Mesendoderm (in vitro differentiated cells): ENCODE results near the gene CLEC18C.
"Not testable (repeated sequence)": the region's sequence is repeated elsewhere in the genome, so short reads cannot be mapped to it uniquely, and the experiment has no call there.

Experiments
- DNase-seq: peaks from one replicate; pipeline ENCODE4 v3.0.0; 2013
- H2AK5ac ChIP-seq: 2 replicates; pipeline ENCODE4 v1.6.1; 2013; ENCODE audit warnings: low read length, inconsistent platforms
- H2BK120ac ChIP-seq: 2 replicates; pipeline ENCODE4 v1.6.1; 2013; ENCODE audit warnings: low read depth, mild to moderate bottlenecking, low read length, moderate library complexity, mixed read lengths
- H2BK15ac ChIP-seq: replicated peaks from 2 replicates; pipeline ENCODE4 v1.6.1; 2013; ENCODE audit warnings: low read depth, mild to moderate bottlenecking, moderate library complexity
- H2BK5ac ChIP-seq: 2 replicates; pipeline ENCODE4 v1.6.1; 2013; ENCODE audit warnings: low read length, inconsistent platforms
- H3K18ac ChIP-seq: 2 replicates; pipeline ENCODE4 v1.6.1; 2013; ENCODE audit warnings: mild to moderate bottlenecking, low read length, mixed read lengths
- H3K23ac ChIP-seq: one replicate; pipeline ENCODE4 v1.6.1; 2013; ENCODE audit warnings: low read length
- H3K27ac ChIP-seq: 2 replicates; pipeline ENCODE4 v1.5.1; 2013; ENCODE audit warnings: low read depth, mild to moderate bottlenecking, inconsistent platforms, low read length, moderate library complexity
- H3K27me3 ChIP-seq: 2 replicates; pipeline ENCODE4 v1.6.1; 2013; ENCODE audit warnings: low read length, control low read depth, mild to moderate bottlenecking, inconsistent platforms; ENCODE audit not compliant: insufficient read depth, poor library complexity
- H3K36me3 ChIP-seq: 2 replicates; pipeline ENCODE4 v1.6.1; 2013; ENCODE audit warnings: low read length, inconsistent platforms; ENCODE audit not compliant: control insufficient read depth, insufficient read depth
- H3K4ac ChIP-seq: one replicate; pipeline ENCODE4 v1.6.1; 2013; ENCODE audit warnings: low read depth, mild to moderate bottlenecking, low read length, moderate library complexity
- H3K4me1 ChIP-seq: 2 replicates; pipeline ENCODE4 v1.6.1; 2013; ENCODE audit warnings: low read depth, low read length, inconsistent platforms; ENCODE audit not compliant: control insufficient read depth
- H3K4me2 ChIP-seq: 2 replicates; pipeline ENCODE4 v1.6.1; 2013; ENCODE audit warnings: low read length
- H3K4me3 ChIP-seq: 2 replicates; pipeline ENCODE4 v1.5.1; 2013; ENCODE audit warnings: mild to moderate bottlenecking, low read length
- H3K56ac ChIP-seq: one replicate; pipeline ENCODE4 v1.6.1; 2013; ENCODE audit warnings: low read length
- H3K79me1 ChIP-seq: 2 replicates; pipeline ENCODE4 v1.6.1; 2013; ENCODE audit warnings: low read length, inconsistent platforms
- H3K79me2 ChIP-seq: 2 replicates; pipeline ENCODE4 v1.6.1; 2013; ENCODE audit warnings: mild to moderate bottlenecking, low read length; ENCODE audit not compliant: control insufficient read depth, insufficient read depth
- H3K9ac ChIP-seq: 2 replicates; pipeline ENCODE4 v1.6.1; 2013; ENCODE audit warnings: low read length, inconsistent platforms
- H4K5ac ChIP-seq: one replicate; pipeline ENCODE4 v1.6.1; 2013; ENCODE audit warnings: low read length
- H4K8ac ChIP-seq: one replicate; pipeline ENCODE4 v1.6.1; 2013; ENCODE audit warnings: low read depth, mild to moderate bottlenecking, control low read depth, low read length, moderate library complexity
- WGBS: extraction: QIAGEN DNeasy Blood & Tissue Kit; methylation state at CpG from one replicate; pipeline ENCODE4 v1.1.7; 2013; ENCODE audit warnings: low lambda C conversion rate, missing lambda C conversion rate; ENCODE audit not compliant: insufficient coverage; ENCODE audit errors: extremely low coverage; 5-methylcytosine and 5-hydroxymethylcytosine counted together

The CLEC18C gene

DNA sequence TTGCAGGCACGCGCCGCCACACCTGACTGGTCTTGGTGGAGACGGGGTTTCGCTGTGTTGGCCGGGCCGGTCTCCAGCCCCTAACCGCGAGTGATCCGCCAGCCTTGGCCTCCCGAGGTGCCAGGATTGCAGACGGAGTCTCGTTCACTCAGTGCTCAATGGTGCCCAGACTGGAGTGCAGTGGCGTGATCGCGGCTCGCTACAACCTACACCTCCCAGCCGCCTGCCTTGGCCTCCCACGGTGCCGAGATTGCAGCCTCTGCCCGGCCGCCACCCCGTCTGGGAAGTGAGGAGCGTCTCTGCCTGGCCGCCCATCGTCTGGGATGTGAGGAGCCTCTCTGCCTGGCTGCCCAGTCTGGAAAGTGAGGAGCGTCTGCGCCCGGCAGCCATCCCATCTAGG lies 30.4 kb downstream of the CLEC18C start:
- not testable (repeated sequence) for H3K4me2 ChIP-seq, H3K27me3 ChIP-seq, H3K56ac ChIP-seq, H3K18ac ChIP-seq, H2AK5ac ChIP-seq, H3K27ac ChIP-seq, H3K4me3 ChIP-seq, H3K79me1 ChIP-seq, H2BK120ac ChIP-seq, H2BK5ac ChIP-seq, H3K9ac ChIP-seq, DNase-seq, H3K23ac ChIP-seq, H3K4me1 ChIP-seq, H4K8ac ChIP-seq, H3K4ac ChIP-seq, H4K5ac ChIP-seq, H2BK15ac ChIP-seq, H3K36me3 ChIP-seq, H3K79me2 ChIP-seq
- WGBS = no CpG with 5 or more reads among the region's 29 CpGs

DNA sequence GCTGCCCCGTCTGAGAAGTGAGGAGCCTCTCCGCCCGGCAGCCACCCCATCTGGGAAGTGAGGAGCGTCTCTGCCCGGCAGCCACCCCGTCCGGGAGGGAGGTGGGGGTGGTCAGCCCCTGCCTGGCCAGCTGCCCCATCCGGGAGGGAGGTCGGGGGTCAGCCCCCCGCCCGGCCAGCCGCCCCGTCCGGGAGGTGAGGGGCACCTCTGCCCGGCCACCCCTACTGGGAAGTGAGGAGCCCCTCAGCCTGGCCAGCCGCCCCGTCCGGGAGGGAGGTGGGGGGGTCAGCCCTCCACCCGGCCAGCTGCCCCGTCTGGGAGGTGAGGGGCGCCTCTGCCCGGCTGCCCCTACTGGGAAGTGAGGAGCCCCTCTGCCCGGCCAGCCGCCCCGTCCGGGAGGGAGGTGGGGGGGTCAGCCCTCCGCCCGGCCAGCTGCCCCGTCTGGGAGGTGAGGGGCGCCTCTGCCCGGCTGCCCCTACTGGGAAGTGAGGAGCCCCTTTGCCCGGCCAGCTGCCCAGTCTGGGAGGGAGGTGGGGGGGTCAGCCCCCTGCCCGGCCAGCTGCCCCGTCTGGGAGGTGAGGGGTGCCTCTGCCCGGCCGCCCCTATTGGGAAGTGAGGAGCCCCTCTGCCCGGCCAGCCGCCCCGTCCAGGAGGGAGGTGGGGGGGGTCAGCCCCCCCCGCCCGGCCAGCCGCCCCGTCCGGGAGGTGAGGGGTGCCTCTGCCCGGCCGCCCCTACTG lies 31.2 kb downstream of the CLEC18C start:
- not testable (repeated sequence) for H3K18ac ChIP-seq, H3K27ac ChIP-seq, H3K79me1 ChIP-seq, H2BK120ac ChIP-seq, H3K4me3 ChIP-seq, H3K9ac ChIP-seq, H2BK15ac ChIP-seq, H3K4me1 ChIP-seq, H3K36me3 ChIP-seq, H4K5ac ChIP-seq, H2AK5ac ChIP-seq, H3K56ac ChIP-seq, DNase-seq, H2BK5ac ChIP-seq, H3K23ac ChIP-seq, H3K27me3 ChIP-seq, H3K4ac ChIP-seq, H4K8ac ChIP-seq, H3K79me2 ChIP-seq, H3K4me2 ChIP-seq
- WGBS = no CpG with 5 or more reads among the region's 46 CpGs

DNA sequence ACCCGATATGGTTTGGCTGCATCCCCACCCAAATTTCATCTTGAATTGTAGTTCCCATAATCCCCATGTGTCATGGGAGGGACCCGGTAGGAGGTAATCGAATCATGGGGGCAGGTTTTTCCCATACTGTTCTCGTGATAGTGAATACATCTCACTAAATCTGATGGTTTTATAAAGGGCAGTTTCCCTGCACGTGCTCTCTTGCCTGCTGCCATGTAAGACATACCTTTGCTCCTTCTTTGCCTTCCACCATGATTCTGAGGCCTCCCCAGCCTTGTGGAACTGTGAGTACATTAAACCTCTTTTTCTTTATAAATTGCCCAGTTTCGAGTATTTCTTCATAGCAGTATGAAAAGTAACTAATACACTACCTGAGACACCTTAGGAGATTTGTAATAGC lies 32.8 kb downstream of the CLEC18C start:
- H2BK5ac ChIP-seq, H3K4ac ChIP-seq, H3K56ac ChIP-seq, H3K79me1 ChIP-seq, H4K8ac ChIP-seq, H3K18ac ChIP-seq, H3K23ac ChIP-seq, H3K27ac ChIP-seq, H3K79me2 ChIP-seq, H3K9ac ChIP-seq, H3K4me2 ChIP-seq, H2AK5ac ChIP-seq, H4K5ac ChIP-seq, DNase-seq, H3K4me3 ChIP-seq, H2BK120ac ChIP-seq, H3K27me3 ChIP-seq, H3K36me3 ChIP-seq, H2BK15ac ChIP-seq, H3K4me1 ChIP-seq: not testable (repeated sequence)
- WGBS = no CpG with 5 or more reads among the region's 6 CpGs

DNA sequence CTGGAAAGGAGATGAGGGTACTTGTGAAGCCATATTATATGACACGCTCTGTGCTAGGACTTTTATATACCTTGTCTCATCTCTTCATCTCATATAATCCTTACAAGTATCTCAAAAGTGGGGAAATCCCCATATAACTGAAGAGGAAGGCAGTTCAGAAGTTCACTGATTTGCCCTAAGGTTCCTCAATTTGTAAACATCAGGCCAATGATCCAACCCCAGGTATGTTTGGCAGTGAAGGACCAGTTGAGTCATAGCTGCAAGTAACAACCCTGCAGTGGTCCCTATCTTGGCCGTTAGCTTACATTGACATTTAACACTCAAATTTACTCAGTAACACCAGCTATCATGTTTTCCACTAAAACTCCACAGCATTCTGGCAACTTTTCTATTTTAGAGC lies 45.0 kb downstream of the CLEC18C start:
- not testable (repeated sequence) for H3K79me1 ChIP-seq, H4K5ac ChIP-seq, H3K27me3 ChIP-seq, H2BK120ac ChIP-seq, H4K8ac ChIP-seq, DNase-seq, H3K27ac ChIP-seq, H3K23ac ChIP-seq, H3K4me3 ChIP-seq, H3K9ac ChIP-seq, H2BK15ac ChIP-seq, H2BK5ac ChIP-seq, H3K56ac ChIP-seq, H3K79me2 ChIP-seq, H3K4ac ChIP-seq, H2AK5ac ChIP-seq, H3K36me3 ChIP-seq, H3K4me2 ChIP-seq, H3K4me1 ChIP-seq, H3K18ac ChIP-seq
- no CpG with 5 or more reads among the region's 2 CpGs for WGBS

DNA sequence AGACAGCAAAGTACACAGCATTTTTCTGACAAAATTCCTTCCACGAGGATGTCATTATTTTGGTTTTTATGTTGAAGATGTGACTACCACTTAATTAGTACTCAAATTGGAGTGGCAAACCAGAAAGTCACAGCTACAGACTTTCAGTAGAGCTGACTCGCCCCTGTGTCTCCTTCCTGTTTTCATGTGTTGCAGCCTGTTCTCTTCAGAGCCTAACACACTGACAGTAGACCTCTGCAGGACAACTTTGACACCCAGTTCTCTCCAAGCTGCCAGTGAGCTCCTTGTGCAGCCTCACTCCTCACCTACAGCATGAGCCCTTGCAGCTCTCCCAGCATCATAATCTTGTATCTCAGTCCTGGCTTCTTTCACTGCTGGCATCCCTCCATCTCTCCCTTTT lies 49.0 kb downstream of the CLEC18C start:
- not testable (repeated sequence) for H4K5ac ChIP-seq, H3K36me3 ChIP-seq, H4K8ac ChIP-seq, H3K4me2 ChIP-seq, H2AK5ac ChIP-seq, H3K18ac ChIP-seq, H3K27me3 ChIP-seq, DNase-seq, H2BK15ac ChIP-seq, H3K9ac ChIP-seq, H3K79me2 ChIP-seq, H3K79me1 ChIP-seq, H3K56ac ChIP-seq, H3K4me3 ChIP-seq, H3K27ac ChIP-seq, H3K23ac ChIP-seq, H2BK5ac ChIP-seq, H3K4me1 ChIP-seq, H2BK120ac ChIP-seq, H3K4ac ChIP-seq
- no CpG with 5 or more reads among the region's 2 CpGs for WGBS

DNA sequence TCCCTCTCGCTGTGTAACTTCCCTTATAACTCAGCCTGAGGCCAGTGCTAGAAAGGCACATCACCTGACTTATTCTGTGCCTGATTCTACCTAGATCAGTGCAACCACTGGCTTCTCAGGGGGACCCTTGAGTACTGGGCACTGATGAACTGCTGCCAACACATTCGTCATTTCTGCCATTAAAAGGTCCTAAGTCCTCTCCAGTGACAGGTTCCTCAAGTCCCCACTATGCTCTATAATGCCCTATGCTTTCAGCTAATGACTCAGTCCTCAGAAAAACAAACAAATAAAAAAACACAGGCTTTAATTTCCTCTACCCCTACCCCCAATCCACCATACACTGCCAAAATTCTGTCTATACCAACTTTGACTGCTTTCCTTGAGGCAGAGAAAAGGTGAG lies 49.6 kb downstream of the CLEC18C start:
- H2BK15ac ChIP-seq, H3K9ac ChIP-seq, H3K27me3 ChIP-seq, H2BK120ac ChIP-seq, H3K4ac ChIP-seq, H3K79me1 ChIP-seq, H3K79me2 ChIP-seq, H4K5ac ChIP-seq, H3K56ac ChIP-seq, H3K36me3 ChIP-seq, H3K4me2 ChIP-seq, H3K27ac ChIP-seq, H3K23ac ChIP-seq, H2BK5ac ChIP-seq, H3K4me3 ChIP-seq, H4K8ac ChIP-seq, H3K18ac ChIP-seq, H2AK5ac ChIP-seq, H3K4me1 ChIP-seq, DNase-seq: not testable (repeated sequence)
- no CpG with 5 or more reads among the region's 2 CpGs for WGBS
